CD4-positive, CD25-positive, alpha-beta regulatory T cell (primary cell): ENCODE measurements around the gene RANGRF. TPM values are rescaled to one million over a fixed set of nuclear protein-coding genes. Genes with fewer than 3 reads are reported as not detected.
"Not testable (repeated sequence)": the region's sequence is repeated elsewhere in the genome, so short reads cannot be mapped to it uniquely, and the experiment has no call there.

Experiments
- ATAC-seq, 2 donors: fragments of 150-1000 bp; cut with Tn5 transposase; one replicate each; pipeline ENCODE4 v1.10.0; 2021; ENCODE audit warnings: low read depth in 2 of 2, moderate number of reproducible peaks in 2 of 2, moderate library complexity in 1 of 2
- DNase-seq, 3 donors: peaks; one replicate each; pipeline versions ENCODE4 v3.0.0 to v3.0.0-alpha.2; 2012 to 2022; ENCODE audit warnings: mixed read lengths in 1 of 3
- H3K27ac ChIP-seq: one replicate; pipeline ENCODE4 v1.7.0; 2013; ENCODE audit warnings: mild to moderate bottlenecking, low read length; ENCODE audit not compliant: insufficient read depth, poor library complexity, severe bottlenecking
- H3K27me3 ChIP-seq: one replicate; pipeline ENCODE4 v1.7.0; 2013; ENCODE audit warnings: low read length; ENCODE audit not compliant: control insufficient read depth, insufficient read depth
- H3K36me3 ChIP-seq: one replicate; pipeline ENCODE4 v1.7.0; 2013; ENCODE audit warnings: mild to moderate bottlenecking, low read length, moderate library complexity; ENCODE audit not compliant: control insufficient read depth, insufficient read depth
- H3K4me1 ChIP-seq: 2 replicates; pipeline ENCODE4 v1.7.0; 2013; ENCODE audit warnings: mild to moderate bottlenecking, low read length; ENCODE audit not compliant: insufficient read depth, control insufficient read depth, poor library complexity, severe bottlenecking
- H3K4me3 ChIP-seq: one replicate; pipeline ENCODE4 v1.7.0; 2013; ENCODE audit warnings: low read depth, mild to moderate bottlenecking, low read length, moderate library complexity
- H3K9me3 ChIP-seq, 2 experiments: 1 replicate in 1 of 2; 2 replicates in 1 of 2; pipeline ENCODE4 v1.7.0; 2013; ENCODE audit warnings: low read length in 2 of 2, mild to moderate bottlenecking in 1 of 2, moderate library complexity in 1 of 2; ENCODE audit not compliant: control insufficient read depth in 2 of 2
- H3K27ac Mint-ChIP-seq, 3 donors: one replicate each; pipeline ENCODE4 v1.8.0; 2020 to 2022; ENCODE audit warnings: mild to moderate bottlenecking in 3 of 3, mixed read lengths in 3 of 3, moderate library complexity in 2 of 3
- H3K27me3 Mint-ChIP-seq: one replicate; pipeline ENCODE4 v1.8.0; 2022; ENCODE audit warnings: mild to moderate bottlenecking, mixed read lengths
- H3K36me3 Mint-ChIP-seq: one replicate; pipeline ENCODE4 v1.8.0; 2020; ENCODE audit warnings: mixed read lengths
- H3K4me1 Mint-ChIP-seq, 4 donors: one replicate each; pipeline ENCODE4 v1.8.0; 2020 to 2022; ENCODE audit warnings: mixed read lengths in 4 of 4, mild to moderate bottlenecking in 1 of 4
- H3K4me3 Mint-ChIP-seq, 4 donors: one replicate each; pipeline ENCODE4 v1.8.0; 2020 to 2022; ENCODE audit warnings: mild to moderate bottlenecking in 4 of 4, mixed read lengths in 4 of 4, moderate library complexity in 3 of 4
- H3K9me3 Mint-ChIP-seq, 7 donors: one replicate each; pipeline ENCODE4 v1.8.0; 2020 to 2022; ENCODE audit warnings: mixed read lengths in 7 of 7, mild to moderate bottlenecking in 3 of 7, moderate library complexity in 2 of 7
- polyA plus RNA-seq, 4 donors: library from polyadenylated mRNA; unstranded; fragments of 300-500 nt; fragmentation: Illumina TruSeq; gene quantifications; one replicate each; pipeline ENCODE4 v1.2.3, GENCODE V29; 2021
- total RNA-seq: library from RNA; stranded (reverse); gene quantifications from one replicate; pipeline ENCODE4 v1.2.3, GENCODE V29; 2022

RANGRF gene, protein sequence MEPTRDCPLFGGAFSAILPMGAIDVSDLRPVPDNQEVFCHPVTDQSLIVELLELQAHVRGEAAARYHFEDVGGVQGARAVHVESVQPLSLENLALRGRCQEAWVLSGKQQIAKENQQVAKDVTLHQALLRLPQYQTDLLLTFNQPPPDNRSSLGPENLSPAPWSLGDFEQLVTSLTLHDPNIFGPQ
- 40.0 TPM for total RNA-seq
- polyA plus RNA-seq, result 100 to 1,000 TPM in 2 of 4 donors, 10 to 100 TPM in 2; 87.6 to 131 (median 99.0) TPM

DNA sequence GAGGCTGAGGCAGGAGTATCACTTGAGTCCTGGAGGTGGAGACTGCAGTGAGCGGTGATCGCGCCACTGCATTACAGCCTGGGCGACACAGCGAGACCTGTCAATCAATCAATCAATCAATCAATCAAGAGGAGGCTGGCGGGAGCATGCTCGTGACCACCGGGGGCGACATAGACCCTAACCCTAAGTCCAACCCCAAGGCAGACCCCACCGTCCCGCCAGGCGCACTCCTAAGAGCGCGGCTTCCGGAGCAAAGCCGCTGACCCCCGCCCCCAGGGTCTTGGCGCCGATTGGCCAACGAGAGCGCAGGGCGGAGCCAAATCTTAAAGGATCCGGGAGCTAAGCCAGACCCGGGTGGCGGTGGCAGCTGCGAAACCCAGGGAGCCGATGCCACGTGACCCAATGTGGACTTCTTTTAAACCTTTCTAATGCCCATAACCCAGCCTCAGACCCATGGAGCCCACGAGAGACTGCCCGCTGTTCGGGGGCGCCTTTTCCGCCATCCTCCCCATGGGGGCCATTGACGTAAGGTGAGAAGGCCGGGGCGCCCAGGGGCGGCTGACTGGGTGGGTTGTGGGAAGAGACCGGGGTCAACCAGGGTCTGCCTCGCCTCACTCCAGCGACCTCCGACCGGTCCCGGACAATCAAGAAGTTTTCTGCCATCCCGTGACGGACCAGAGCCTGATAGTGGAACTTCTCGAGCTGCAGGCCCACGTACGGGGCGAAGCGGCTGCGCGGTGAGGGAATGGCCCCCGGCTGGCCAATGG lies at the start of gene RANGRF:
RANGRF (plus strand) TSS at position 335 of the 767 bp plus-strand sequence; CDS start at position 454, 119 bp downstream.
- Mint-ChIP-seq H3K9me3 (peaks cover 0 to 2% (median 0%) of the 10 kb centered on the region in 7 donors), H3K4me1 (peaks cover 12 to 73% (median 42%) of the 10 kb centered on the region in 4 donors), H3K4me3 (peak within 1 kb of the TSS; percentile 96 to 100 (median 98)), H3K27me3 (no peaks in the 10 kb centered on the region), H3K27ac (peak within 1 kb of the TSS; percentile 95 to 97 (median 97)), H3K36me3 (peaks cover 11% of the 10 kb centered on the region)
- H3K27me3 ChIP-seq, result no peaks in the 10 kb centered on the region
- H3K9me3 ChIP-seq, result no peaks in the 10 kb centered on the region
- peak; percentile 76 to 92 (median 77) for DNase-seq
- H3K36me3 ChIP-seq, result no peaks in the 10 kb centered on the region
- ATAC-seq, result peak; percentile 90 to 94
- peak within 1 kb of the TSS; percentile 88 for H3K27ac ChIP-seq
- peak within 1 kb of the TSS; percentile 76 for H3K4me3 ChIP-seq
- H3K4me1 ChIP-seq, result peaks cover 41% of the 10 kb centered on the region

DNA sequence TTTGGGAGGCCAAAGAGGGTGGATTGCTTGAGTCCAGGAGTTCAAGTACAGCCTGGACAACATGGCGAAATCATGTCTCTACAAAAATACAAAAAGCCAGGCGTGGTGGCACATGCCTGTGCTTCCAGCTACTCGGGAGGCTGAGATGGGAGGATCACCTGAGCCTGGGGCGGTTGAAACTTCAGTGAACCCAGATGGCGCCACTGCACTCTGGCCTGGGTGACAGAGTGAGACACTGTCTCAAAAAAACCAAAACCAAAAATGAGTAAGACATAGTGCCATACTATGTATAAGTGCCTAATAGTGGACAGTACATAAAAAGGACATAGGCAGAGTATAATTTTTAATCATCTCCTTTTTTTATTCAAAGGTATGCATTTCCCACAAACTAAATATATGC lies 44.6 kb upstream of the RANGRF start:
- peak overlapping the region; percentile 59 for H3K27ac ChIP-seq
- peak overlapping the region; percentile 51 to 97 (median 75) for H3K4me3 Mint-ChIP-seq

DNA sequence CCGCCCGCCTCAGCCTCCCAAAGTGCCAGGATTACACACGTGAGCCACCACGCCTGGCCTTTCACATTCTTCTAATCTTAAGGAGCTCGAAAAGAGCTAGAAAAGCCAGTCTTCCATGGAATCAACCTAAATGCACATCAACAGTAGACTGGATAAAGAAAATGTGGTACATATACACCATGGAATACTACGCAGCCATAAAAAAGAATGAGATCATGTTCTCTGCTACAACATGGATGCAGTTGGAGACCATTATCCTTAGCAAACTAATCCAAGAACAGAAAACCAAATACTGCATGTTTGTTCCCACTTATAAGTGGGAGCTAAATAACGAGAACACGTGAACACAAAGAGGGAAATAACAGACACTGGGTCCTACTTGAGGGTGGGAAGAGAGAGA lies 43.7 kb upstream of the RANGRF start:
- no peaks in the 10 kb centered on the region for H3K9me3 ChIP-seq
- Mint-ChIP-seq H3K4me3 (peak overlapping the region in 3 of 4 donors; percentile 78 to 100 (median 99)), H3K9me3 (no peaks in the 10 kb centered on the region), H3K4me1 (peaks cover 25 to 70% (median 42%) of the 10 kb centered on the region in 4 donors), H3K27ac (peak overlapping the region; percentile 31 to 99 (median 52)), H3K27me3 (peaks cover 10% of the 10 kb centered on the region), H3K36me3 (peaks cover 26% of the 10 kb centered on the region)
- ATAC-seq, result no peak
- no peak overlapping the region for H3K27ac ChIP-seq
- no peaks in the 10 kb centered on the region for H3K27me3 ChIP-seq
- H3K36me3 ChIP-seq, result peaks cover 38% of the 10 kb centered on the region
- peaks cover 51% of the 10 kb centered on the region for H3K4me1 ChIP-seq
- H3K4me3 ChIP-seq, result no peak overlapping the region
- DNase-seq, result no peak

More for the DNA sequence above, 44.6 kb upstream of the RANGRF start:
- peak overlapping the region; percentile 48 for H3K4me3 ChIP-seq
- peak in 1 of 3 donors; percentile 33 for DNase-seq
- peaks cover 45% of the 10 kb centered on the region for H3K4me1 ChIP-seq
- peaks cover 21 to 63% (median 38%) of the 10 kb centered on the region in 4 donors for H3K4me1 Mint-ChIP-seq
- no peaks in the 10 kb centered on the region for H3K9me3 Mint-ChIP-seq
- H3K36me3 ChIP-seq, result peaks cover 47% of the 10 kb centered on the region
- H3K27me3 ChIP-seq, result no peaks in the 10 kb centered on the region
- H3K36me3 Mint-ChIP-seq, result peaks cover 29% of the 10 kb centered on the region
- peaks cover 10% of the 10 kb centered on the region for H3K27me3 Mint-ChIP-seq
- ATAC-seq, result no peak
- peak overlapping the region; percentile 71 to 92 (median 87) for H3K27ac Mint-ChIP-seq
- H3K9me3 ChIP-seq, result no peaks in the 10 kb centered on the region

DNA sequence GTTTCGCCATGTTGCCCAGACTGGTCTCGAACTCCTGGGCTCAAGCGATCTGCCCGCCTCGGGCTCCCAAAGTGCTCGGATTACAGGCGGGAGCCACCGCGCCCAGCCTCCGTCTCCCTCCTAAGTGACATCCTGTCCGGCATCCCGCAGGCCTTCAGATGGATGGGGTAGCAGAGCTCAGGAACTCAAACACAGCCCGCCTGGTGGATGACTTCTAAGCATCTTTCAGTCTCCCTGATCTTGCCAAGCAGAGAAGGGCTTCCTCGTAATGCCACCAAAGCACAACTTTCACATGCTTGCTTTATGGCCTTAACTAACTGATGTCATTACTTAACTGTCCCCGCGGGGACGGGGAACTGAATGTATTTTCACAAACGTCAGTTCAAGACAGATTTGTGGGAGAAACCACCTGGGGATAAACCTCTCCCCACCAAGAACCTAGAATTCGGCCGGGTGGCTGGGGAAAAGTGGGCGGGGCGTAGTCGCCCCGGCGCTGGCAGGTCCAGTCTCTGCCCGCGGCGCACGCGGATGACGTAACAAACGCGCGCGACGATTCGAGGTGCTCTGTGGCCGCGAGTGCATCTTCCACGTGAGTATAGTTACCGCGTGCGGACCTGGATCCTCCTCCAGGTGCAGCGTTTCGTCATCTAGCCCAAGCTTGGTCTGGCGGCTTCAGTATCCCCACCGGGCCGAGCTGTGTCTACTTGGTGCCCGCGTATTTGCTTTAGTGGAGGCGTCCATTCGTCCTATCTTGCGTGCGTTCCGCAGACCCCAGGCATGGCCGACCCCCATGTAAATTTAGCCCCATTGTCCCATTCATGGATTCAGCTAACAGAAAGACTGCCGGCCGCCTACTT lies 39.5 kb upstream of the RANGRF start, which contains the start of gene PFAS:
PFAS (plus strand) TSS at position 539 of the 857 bp plus-strand sequence. CDS start 4,649 bp downstream, outside the sequence.
- peaks cover 25 to 56% (median 38%) of the 10 kb centered on the region in 4 donors for H3K4me1 Mint-ChIP-seq
- ATAC-seq, result peak; percentile 55 to 62

DNA sequence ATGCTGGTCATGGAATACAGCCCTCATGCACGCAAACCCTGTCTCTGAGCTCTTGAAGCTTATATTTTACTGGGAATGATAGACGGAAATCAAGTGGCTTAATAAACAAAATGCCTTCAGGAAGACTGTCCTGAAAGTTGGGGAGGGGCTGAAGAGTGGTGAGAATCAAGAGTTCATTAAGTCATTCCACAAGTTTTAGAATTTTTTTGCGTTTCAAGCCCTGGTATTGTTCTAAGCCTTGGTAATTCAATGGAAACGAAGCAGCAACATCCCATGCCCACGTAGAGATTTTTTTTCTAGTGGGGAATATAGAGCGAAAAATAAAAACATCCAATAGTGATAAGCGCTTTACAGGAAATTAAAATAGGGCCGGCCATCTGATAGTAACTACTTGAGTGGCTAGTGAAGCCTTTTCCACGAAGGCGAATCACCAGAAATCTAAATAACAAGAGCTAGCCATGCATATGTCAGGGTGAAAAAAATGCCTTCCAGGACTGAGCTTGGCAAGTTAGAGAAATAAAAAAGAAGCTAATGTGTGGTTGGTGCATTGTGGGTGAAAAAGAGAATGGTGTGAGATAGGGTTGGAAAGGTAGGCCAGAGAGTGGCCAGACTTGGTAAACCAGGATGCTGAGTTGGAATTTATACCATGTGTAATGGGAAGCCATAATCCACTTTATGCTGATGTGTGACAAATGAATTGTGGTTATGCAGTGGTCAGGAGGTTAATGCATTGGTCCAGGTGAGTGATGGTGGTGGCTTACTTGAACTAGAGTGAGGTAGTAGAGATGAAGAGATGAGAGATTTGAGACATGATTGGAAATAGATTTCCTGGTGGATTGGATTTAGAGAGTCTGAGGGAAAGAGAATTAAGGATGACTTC lies 38.6 kb upstream of the RANGRF start:
- Mint-ChIP-seq H3K27ac (peak overlapping the region; percentile 99), H3K9me3 (no peaks in the 10 kb centered on the region), H3K36me3 (peaks cover 16% of the 10 kb centered on the region), H3K4me1 (peaks cover 21 to 48% (median 32%) of the 10 kb centered on the region in 4 donors), H3K4me3 (peak overlapping the region; percentile 98 to 100 (median 99)), H3K27me3 (peaks cover 10% of the 10 kb centered on the region)
- no peaks in the 10 kb centered on the region for H3K9me3 ChIP-seq
- no peak for ATAC-seq
- no peaks in the 10 kb centered on the region for H3K27me3 ChIP-seq
- H3K4me1 ChIP-seq, result peaks cover 36% of the 10 kb centered on the region
- no peak for DNase-seq
- H3K4me3 ChIP-seq, result peak overlapping the region; percentile 88
- H3K36me3 ChIP-seq, result peaks cover 12% of the 10 kb centered on the region
- peak overlapping the region; percentile 100 for H3K27ac ChIP-seq

More for the DNA sequence above, 39.5 kb upstream of the RANGRF start, which contains the start of gene PFAS:
- Histone ChIP-seq H3K36me3 (peaks cover 8% of the 10 kb centered on the region), H3K9me3 (no peaks in the 10 kb centered on the region), H3K27me3 (no peaks in the 10 kb centered on the region), H3K27ac (peak within 1 kb of the TSS; percentile 100), H3K4me1 (peaks cover 40% of the 10 kb centered on the region), H3K4me3 (peak within 1 kb of the TSS; percentile 88)
- Mint-ChIP-seq H3K9me3 (no peaks in the 10 kb centered on the region), H3K4me3 (peak within 1 kb of the TSS; percentile 98 to 100 (median 99)), H3K27me3 (peaks cover 10% of the 10 kb centered on the region), H3K27ac (peak within 1 kb of the TSS; percentile 99), H3K36me3 (peaks cover 18% of the 10 kb centered on the region)
- DNase-seq, result peak; percentile 94 to 96 (median 95)

DNA sequence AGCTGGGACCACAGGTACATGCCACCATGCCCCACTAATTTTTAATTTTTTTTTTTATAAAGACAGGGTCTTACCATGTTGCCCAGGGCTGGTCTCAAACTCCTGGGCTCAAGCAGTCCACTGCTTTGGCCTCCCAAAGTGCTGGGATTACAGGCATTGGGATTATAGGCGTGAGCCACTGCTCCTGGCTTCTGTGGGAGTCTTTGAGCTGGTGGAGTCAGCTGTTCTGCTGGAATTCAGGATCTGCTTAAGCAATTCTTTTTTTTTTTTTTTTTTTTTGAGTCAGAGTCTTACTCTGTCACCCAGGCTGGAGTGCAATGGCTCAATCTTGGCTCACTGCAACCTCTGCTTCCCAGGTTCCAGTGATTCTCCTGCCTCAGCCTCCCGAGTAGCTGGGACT lies 37.1 kb upstream of the RANGRF start:
- H3K27ac Mint-ChIP-seq, H3K27ac ChIP-seq, H3K27me3 Mint-ChIP-seq, H3K9me3 Mint-ChIP-seq, H3K27me3 ChIP-seq, H3K4me3 ChIP-seq, ATAC-seq, DNase-seq, H3K36me3 Mint-ChIP-seq, H3K9me3 ChIP-seq, H3K36me3 ChIP-seq, H3K4me3 Mint-ChIP-seq: not testable (repeated sequence)
- peaks cover 22% of the 10 kb centered on the region for H3K4me1 ChIP-seq
- peaks cover 13 to 33% (median 24%) of the 10 kb centered on the region in 4 donors for H3K4me1 Mint-ChIP-seq
